SK-N-SH (cell line): ENCODE data around the gene UQCRC1.

Experiments used
- ELF1 ChIP-seq: IDR thresholded peaks from 2 replicates; pipeline ENCODE4 v1.4.0; 2012
- RAD21 ChIP-seq: IDR thresholded peaks from 2 replicates; pipeline ENCODE4 v1.6.1; 2012; ENCODE audit warnings: mild to moderate bottlenecking, low read length
- RFX5 ChIP-seq: IDR thresholded peaks from 2 replicates; pipeline ENCODE4 v1.6.1; 2012; ENCODE audit warnings: mild to moderate bottlenecking, improper control_type of control experiment, low read length
- RXRA ChIP-seq: IDR thresholded peaks from 2 replicates; pipeline ENCODE4 v1.4.0; 2012; ENCODE audit warnings: low read depth, mild to moderate bottlenecking, borderline replicate concordance
- SIN3A ChIP-seq: IDR thresholded peaks from 2 replicates; pipeline ENCODE4 v1.6.1; 2012; ENCODE audit warnings: low read depth, mild to moderate bottlenecking, low read length, moderate library complexity, borderline replicate concordance
- TEAD4 ChIP-seq: IDR thresholded peaks from 2 replicates; pipeline ENCODE4 v1.4.0; 2012; ENCODE audit warnings: mild to moderate bottlenecking, borderline replicate concordance; ENCODE audit not compliant: insufficient read depth
- TF ChIP-seq, protein P1 (sequence below): fragments of 200-600 bp; sonication (generic); IDR thresholded peaks from 2 replicates; pipeline ENCODE4 v1.6.1; 2017; ENCODE audit warnings: antibody characterized with exemption, mild to moderate bottlenecking, moderate library complexity
- TF ChIP-seq, protein P2 (sequence below): fragments of 150-350 bp; IDR thresholded peaks from 2 replicates; pipeline ENCODE4 v1.6.1; 2017; ENCODE audit warnings: antibody characterized with exemption, low read length, low read depth, borderline replicate concordance
- TF ChIP-seq, protein P3 (sequence below): IDR thresholded peaks from 2 replicates; pipeline ENCODE4 v1.4.0; 2012; ENCODE audit warnings: low read depth

DNA sequence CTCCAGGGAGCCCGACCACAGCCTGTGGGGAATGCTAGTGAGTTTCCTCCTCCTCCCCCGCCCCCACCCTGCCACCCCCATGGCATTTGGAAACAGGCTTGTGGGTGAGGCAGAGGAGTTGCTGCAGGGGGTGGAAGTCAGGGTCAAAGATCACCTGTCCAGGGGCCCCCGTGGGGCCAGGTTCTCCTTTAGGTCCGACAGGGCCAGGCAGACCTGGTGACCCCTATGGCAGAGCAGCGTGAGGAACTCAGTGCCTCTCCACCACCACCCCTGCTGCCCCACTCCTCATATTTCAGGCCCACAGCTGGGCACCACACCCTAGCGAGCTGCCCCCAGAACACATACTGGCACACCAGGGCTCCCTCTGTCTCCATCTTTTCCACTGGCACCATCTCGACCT is 36.9 kb downstream of the UQCRC1 start:
- no peak for TF ChIP-seq RXRA
- TF ChIP-seq, protein P1, sequence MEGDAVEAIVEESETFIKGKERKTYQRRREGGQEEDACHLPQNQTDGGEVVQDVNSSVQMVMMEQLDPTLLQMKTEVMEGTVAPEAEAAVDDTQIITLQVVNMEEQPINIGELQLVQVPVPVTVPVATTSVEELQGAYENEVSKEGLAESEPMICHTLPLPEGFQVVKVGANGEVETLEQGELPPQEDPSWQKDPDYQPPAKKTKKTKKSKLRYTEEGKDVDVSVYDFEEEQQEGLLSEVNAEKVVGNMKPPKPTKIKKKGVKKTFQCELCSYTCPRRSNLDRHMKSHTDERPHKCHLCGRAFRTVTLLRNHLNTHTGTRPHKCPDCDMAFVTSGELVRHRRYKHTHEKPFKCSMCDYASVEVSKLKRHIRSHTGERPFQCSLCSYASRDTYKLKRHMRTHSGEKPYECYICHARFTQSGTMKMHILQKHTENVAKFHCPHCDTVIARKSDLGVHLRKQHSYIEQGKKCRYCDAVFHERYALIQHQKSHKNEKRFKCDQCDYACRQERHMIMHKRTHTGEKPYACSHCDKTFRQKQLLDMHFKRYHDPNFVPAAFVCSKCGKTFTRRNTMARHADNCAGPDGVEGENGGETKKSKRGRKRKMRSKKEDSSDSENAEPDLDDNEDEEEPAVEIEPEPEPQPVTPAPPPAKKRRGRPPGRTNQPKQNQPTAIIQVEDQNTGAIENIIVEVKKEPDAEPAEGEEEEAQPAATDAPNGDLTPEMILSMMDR = no peak
- TF ChIP-seq, protein P2, sequence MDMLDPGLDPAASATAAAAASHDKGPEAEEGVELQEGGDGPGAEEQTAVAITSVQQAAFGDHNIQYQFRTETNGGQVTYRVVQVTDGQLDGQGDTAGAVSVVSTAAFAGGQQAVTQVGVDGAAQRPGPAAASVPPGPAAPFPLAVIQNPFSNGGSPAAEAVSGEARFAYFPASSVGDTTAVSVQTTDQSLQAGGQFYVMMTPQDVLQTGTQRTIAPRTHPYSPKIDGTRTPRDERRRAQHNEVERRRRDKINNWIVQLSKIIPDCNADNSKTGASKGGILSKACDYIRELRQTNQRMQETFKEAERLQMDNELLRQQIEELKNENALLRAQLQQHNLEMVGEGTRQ = no peak
- TF ChIP-seq RAD21 = no peak
- no peak for TF ChIP-seq RFX5
- no peak for TF ChIP-seq SIN3A
- no peak for TF ChIP-seq TEAD4
- no peak for TF ChIP-seq ELF1
- TF ChIP-seq, protein P3, sequence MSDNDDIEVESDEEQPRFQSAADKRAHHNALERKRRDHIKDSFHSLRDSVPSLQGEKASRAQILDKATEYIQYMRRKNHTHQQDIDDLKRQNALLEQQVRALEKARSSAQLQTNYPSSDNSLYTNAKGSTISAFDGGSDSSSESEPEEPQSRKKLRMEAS = no peak
